Peyer's patch (tissue), 4 donors: ENCODE results near the gene TMEM220.

ENCODE experiments used
- POLR2A ChIP-seq, 2 donors: fragments of 450-650 bp; IDR thresholded peaks; one replicate each; pipeline ENCODE4 v1.5.1; 2017; ENCODE audit warnings: antibody characterized with exemption in 2 of 2, mild to moderate bottlenecking in 2 of 2, moderate library complexity in 2 of 2
- TF ChIP-seq, protein P1 (sequence below), 6 experiments: fragments of 450-650 bp in 4 of 6; fragments of 200-600 bp in 2 of 6; sonication (generic) in 1 of 6; IDR thresholded peaks; one replicate each; pipeline ENCODE4 v1.5.1; 2017 to 2019; ENCODE audit warnings: antibody characterized with exemption in 6 of 6, mild to moderate bottlenecking in 3 of 6, moderate library complexity in 1 of 6

DNA sequence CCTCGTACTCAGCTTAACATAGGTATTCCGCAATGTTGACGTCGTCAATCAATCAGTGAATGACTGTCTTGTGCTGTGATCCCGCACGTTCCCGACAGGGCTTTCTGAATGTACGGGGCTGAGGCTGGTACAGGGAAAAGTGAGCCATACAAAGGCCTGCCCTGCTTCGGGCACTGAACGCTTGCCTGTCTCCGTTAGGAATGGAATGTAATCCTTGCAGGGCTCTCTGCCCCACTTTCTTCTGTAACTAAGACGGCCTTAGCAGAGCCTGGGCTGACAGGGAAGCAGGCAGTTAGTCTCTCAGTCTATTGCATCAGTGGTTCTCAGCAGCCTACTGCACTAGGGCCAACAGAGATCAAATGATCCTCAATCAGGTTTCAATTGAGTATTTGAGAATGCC lies 56.5 kb downstream of the TMEM220 start:
- TF ChIP-seq, protein P1, sequence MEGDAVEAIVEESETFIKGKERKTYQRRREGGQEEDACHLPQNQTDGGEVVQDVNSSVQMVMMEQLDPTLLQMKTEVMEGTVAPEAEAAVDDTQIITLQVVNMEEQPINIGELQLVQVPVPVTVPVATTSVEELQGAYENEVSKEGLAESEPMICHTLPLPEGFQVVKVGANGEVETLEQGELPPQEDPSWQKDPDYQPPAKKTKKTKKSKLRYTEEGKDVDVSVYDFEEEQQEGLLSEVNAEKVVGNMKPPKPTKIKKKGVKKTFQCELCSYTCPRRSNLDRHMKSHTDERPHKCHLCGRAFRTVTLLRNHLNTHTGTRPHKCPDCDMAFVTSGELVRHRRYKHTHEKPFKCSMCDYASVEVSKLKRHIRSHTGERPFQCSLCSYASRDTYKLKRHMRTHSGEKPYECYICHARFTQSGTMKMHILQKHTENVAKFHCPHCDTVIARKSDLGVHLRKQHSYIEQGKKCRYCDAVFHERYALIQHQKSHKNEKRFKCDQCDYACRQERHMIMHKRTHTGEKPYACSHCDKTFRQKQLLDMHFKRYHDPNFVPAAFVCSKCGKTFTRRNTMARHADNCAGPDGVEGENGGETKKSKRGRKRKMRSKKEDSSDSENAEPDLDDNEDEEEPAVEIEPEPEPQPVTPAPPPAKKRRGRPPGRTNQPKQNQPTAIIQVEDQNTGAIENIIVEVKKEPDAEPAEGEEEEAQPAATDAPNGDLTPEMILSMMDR (IDR thresholded peaks at IDR 0.05): no peak
- TF ChIP-seq POLR2A (IDR thresholded peaks at IDR 0.05): no peak
